CD8-positive, alpha-beta memory T cell (primary cell): ENCODE data around the gene JKAMP. TPM values are rescaled to one million over a fixed set of nuclear protein-coding genes. Genes with fewer than 3 reads are reported as not detected.
"Not testable (repeated sequence)": the region's sequence is repeated elsewhere in the genome, so short reads cannot be mapped to it uniquely, and the experiment has no call there.

Experiments
- CTCF ChIA-PET: fragments of 350-600 bp; sonication (Branson Sonifier 250); formaldehyde crosslinking; loops from one replicate; lab custom pipeline; 2021; ENCODE audit warnings: antibody characterized with exemption; lab: Charles Lee
- POLR2A ChIA-PET: fragments of 350-600 bp; sonication (Branson Sonifier 250); formaldehyde crosslinking; loops from one replicate; lab custom pipeline; 2021; ENCODE audit warnings: antibody characterized with exemption; lab: Charles Lee
- DNase-seq, 5 donors: peaks; one replicate each; pipeline versions ENCODE4 v3.0.0 to v3.0.0-alpha.2; 2020 to 2022; ENCODE audit warnings: mixed read lengths in 1 of 5
- H3K27ac ChIP-seq: one replicate; pipeline ENCODE4 v1.7.0; 2013; ENCODE audit warnings: low read depth, mild to moderate bottlenecking, low read length, moderate library complexity
- H3K27me3 ChIP-seq: 2 replicates; pipeline ENCODE4 v1.7.0; 2013; ENCODE audit warnings: low read length, mild to moderate bottlenecking; ENCODE audit not compliant: insufficient read depth, poor library complexity, severe bottlenecking
- H3K36me3 ChIP-seq: 2 replicates; pipeline ENCODE4 v1.7.0; 2013; ENCODE audit warnings: mild to moderate bottlenecking, low read length, moderate library complexity; ENCODE audit not compliant: insufficient read depth
- H3K4me1 ChIP-seq: 2 replicates; pipeline ENCODE4 v1.7.0; 2013; ENCODE audit warnings: mild to moderate bottlenecking, low read length, moderate library complexity; ENCODE audit not compliant: insufficient read depth
- H3K4me3 ChIP-seq: 2 replicates; pipeline ENCODE4 v1.7.0; 2013; ENCODE audit warnings: mild to moderate bottlenecking, low read length
- H3K9me3 ChIP-seq: 2 replicates; pipeline ENCODE4 v1.7.0; 2013; ENCODE audit warnings: mild to moderate bottlenecking, low read length
- H3K27ac Mint-ChIP-seq, 8 donors: one replicate each; pipeline ENCODE4 v1.8.0; 2020 to 2021; ENCODE audit warnings: mixed read lengths in 8 of 8, mild to moderate bottlenecking in 6 of 8, inconsistent platforms in 3 of 8, moderate library complexity in 3 of 8
- H3K27me3 Mint-ChIP-seq, 2 donors: one replicate each; pipeline ENCODE4 v1.8.0; 2020 to 2021; ENCODE audit warnings: mixed read lengths in 2 of 2, mild to moderate bottlenecking in 1 of 2, moderate library complexity in 1 of 2
- H3K36me3 Mint-ChIP-seq, 3 donors: one replicate each; pipeline ENCODE4 v1.8.0; 2020 to 2021; ENCODE audit warnings: mixed read lengths in 3 of 3, inconsistent platforms in 1 of 3, mild to moderate bottlenecking in 1 of 3
- H3K4me1 Mint-ChIP-seq, 3 donors: one replicate each; pipeline ENCODE4 v1.8.0; 2020 to 2021; ENCODE audit warnings: mixed read lengths in 3 of 3, inconsistent platforms in 1 of 3, mild to moderate bottlenecking in 1 of 3
- H3K4me3 Mint-ChIP-seq, 7 donors: one replicate each; pipeline ENCODE4 v1.8.0; 2020 to 2021; ENCODE audit warnings: mixed read lengths in 7 of 7, mild to moderate bottlenecking in 6 of 7, moderate library complexity in 4 of 7, inconsistent platforms in 2 of 7
- H3K9me3 Mint-ChIP-seq, 5 donors: one replicate each; pipeline ENCODE4 v1.8.0; 2020 to 2022; ENCODE audit warnings: mixed read lengths in 5 of 5, mild to moderate bottlenecking in 3 of 5, moderate library complexity in 2 of 5, inconsistent platforms in 1 of 5
- polyA plus RNA-seq: library from polyadenylated mRNA; unstranded; fragments of 300-500 nt; fragmentation: Illumina TruSeq; gene quantifications from one replicate; pipeline ENCODE4 v1.2.3, GENCODE V29; 2021
- total RNA-seq, 2 experiments: library from RNA; stranded (reverse); gene quantifications; one replicate each; pipeline ENCODE4 v1.2.3, GENCODE V29; 2021

The JKAMP gene, protein sequence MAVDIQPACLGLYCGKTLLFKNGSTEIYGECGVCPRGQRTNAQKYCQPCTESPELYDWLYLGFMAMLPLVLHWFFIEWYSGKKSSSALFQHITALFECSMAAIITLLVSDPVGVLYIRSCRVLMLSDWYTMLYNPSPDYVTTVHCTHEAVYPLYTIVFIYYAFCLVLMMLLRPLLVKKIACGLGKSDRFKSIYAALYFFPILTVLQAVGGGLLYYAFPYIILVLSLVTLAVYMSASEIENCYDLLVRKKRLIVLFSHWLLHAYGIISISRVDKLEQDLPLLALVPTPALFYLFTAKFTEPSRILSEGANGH
- 10 to 100 TPM; 22.3 to 30.4 TPM for total RNA-seq
- polyA plus RNA-seq, result 57.0 TPM

DNA sequence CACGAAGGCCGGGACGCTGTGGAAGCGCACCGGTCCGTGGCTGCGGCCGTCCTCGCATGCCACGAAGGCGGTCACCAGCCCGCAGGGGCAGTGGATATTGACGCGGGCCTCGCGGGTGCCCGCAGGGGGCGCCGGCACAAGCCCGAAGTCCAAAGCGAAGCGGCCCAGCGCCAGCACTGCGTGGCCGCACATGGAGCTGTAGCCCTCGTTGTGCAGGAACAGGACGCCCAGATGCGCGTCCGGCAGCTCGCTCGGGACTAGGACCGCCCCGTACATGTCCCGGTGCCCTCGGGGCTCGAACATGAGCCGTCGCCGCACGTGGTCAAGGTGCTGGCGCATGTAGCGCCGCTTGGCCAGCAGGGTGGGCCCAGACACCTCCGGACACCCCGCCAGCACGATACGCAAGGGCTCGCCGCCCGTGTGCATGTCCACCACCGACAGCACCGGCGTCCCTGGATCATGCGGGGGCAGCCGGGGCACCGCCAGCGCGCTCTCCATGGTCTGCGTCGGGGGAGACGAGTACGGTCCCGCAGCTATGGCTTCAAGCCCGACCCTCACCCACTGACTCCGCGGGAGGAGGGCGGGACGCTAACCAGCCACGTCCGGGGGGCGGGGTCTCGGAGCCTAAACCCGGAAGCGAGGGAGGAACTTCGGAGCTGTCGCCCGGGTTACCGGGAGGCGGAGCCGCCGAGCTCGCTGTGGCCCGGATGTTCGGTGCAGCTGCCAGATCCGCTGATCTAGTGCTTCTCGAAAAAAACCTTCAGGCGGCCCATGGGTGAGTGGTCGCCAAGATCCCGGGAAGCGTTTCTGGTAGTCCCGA, at the start of gene JKAMP, which contains the start of gene L3HYPDH:
Gene JKAMP, plus strand, starts transcription at position 699 of the 820 bp plus-strand sequence. Its CDS starts 73 bp downstream, at position 772.
Gene L3HYPDH, minus strand, starts transcription at position 590 of the 820 bp plus-strand sequence. Its CDS starts 92 bp downstream, at position 498.
- peaks cover 4% of the 10 kb centered on the region for H3K36me3 ChIP-seq
- DNase-seq, result peak; percentile 93 to 98 (median 97)
- ChIA-PET POLR2A (interaction anchor here (0.9 to 2.0 kb wide), 6 partner anchors 12 to 1240 kb away, joined by 3 to 24 read pairs (median 4); partner anchors contain the start of genes DAAM1, GPR135, PPM1A and PSMA3), CTCF (interaction anchor here (0.7 to 2.3 kb wide), 9 partner anchors 8 to 848 kb away, joined by 3 to 15 read pairs (median 4); partner anchors contain the start of genes CCDC175 and GPR135)
- H3K4me3 ChIP-seq, result peak within 1 kb of the TSS; percentile 87
- Mint-ChIP-seq H3K36me3 (peaks cover 0 to 25% (median 4%) of the 10 kb centered on the region in 3 donors), H3K4me3 (peak within 1 kb of the TSS; percentile 96 to 99 (median 98)), H3K9me3 (no peaks in the 10 kb centered on the region), H3K27ac (peak within 1 kb of the TSS; percentile 88 to 97 (median 95)), H3K27me3 (no peaks in the 10 kb centered on the region), H3K4me1 (peaks cover 70 to 84% (median 79%) of the 10 kb centered on the region in 3 donors)
- H3K9me3 ChIP-seq, result no peaks in the 10 kb centered on the region
- H3K27me3 ChIP-seq, result no peaks in the 10 kb centered on the region
- peaks cover 54% of the 10 kb centered on the region for H3K4me1 ChIP-seq
- H3K27ac ChIP-seq, result peak within 1 kb of the TSS; percentile 91

DNA sequence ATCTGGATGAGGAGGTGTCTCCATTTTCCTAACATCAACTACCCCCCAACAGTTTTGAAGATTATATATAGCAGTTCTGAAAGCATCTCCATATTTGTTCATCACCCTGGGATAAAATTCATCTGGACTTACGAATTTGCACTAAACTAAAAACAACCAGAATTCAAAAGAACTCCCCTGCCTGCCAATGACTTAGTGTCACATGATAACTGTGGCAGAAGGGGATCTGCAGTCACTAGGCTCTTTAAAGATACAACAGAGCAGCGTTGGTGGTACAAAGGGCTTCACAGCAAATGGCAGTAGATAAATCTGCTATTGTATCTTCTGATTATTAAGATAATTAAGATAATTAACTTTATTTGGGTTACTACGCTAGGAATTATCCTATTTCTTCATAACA, 49.2 kb upstream of the JKAMP start:
- DNase-seq, result no peak
- H3K4me3 ChIP-seq, result no peak overlapping the region
- Mint-ChIP-seq H3K4me1 (no peaks in the 10 kb centered on the region), H3K4me3 (no peak overlapping the region), H3K27ac (no peak overlapping the region), H3K9me3 (no peaks in the 10 kb centered on the region), H3K27me3 (peaks cover 0 to 3% of the 10 kb centered on the region in 2 donors), H3K36me3 (no peaks in the 10 kb centered on the region)
- CTCF ChIA-PET, result no interaction called here
- POLR2A ChIA-PET, result no interaction called here
- H3K36me3 ChIP-seq, result no peaks in the 10 kb centered on the region
- no peaks in the 10 kb centered on the region for H3K4me1 ChIP-seq
- H3K27me3 ChIP-seq, result no peaks in the 10 kb centered on the region
- no peaks in the 10 kb centered on the region for H3K9me3 ChIP-seq
- no peak overlapping the region for H3K27ac ChIP-seq

DNA sequence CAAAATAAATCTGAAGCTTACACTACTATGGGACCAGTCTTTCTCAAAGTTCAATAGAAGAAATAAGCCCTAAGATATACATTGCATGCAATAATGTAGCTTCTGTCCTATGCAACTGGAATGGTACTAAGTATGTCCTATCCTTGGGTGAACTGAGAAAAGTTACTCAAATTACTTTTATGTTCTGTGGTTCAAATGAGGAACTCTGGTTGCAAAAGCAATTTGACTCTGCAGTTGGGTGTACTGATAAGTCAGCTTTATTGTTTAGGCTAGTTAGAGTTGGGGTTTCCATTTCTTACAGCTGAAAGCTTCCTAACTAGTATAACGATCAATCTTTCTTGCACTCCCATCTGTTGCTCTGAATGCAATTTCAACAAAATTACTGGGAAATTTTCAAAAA, 48.3 kb upstream of the JKAMP start:
- Mint-ChIP-seq H3K9me3 (no peaks in the 10 kb centered on the region), H3K36me3 (no peaks in the 10 kb centered on the region), H3K27ac (no peak overlapping the region), H3K4me3 (no peak overlapping the region), H3K27me3 (no peaks in the 10 kb centered on the region), H3K4me1 (no peaks in the 10 kb centered on the region)
- ChIA-PET POLR2A (no interaction called here), CTCF (interaction anchor here (1.1 kb wide), 1 partner anchor 307 kb away, joined by 3 read pairs; no protein-coding TSS in a partner anchor)
- H3K9me3 ChIP-seq, result no peaks in the 10 kb centered on the region
- H3K27ac ChIP-seq, result no peak overlapping the region
- DNase-seq, result no peak
- no peak overlapping the region for H3K4me3 ChIP-seq
- no peaks in the 10 kb centered on the region for H3K36me3 ChIP-seq
- no peaks in the 10 kb centered on the region for H3K4me1 ChIP-seq
- H3K27me3 ChIP-seq, result no peaks in the 10 kb centered on the region

DNA sequence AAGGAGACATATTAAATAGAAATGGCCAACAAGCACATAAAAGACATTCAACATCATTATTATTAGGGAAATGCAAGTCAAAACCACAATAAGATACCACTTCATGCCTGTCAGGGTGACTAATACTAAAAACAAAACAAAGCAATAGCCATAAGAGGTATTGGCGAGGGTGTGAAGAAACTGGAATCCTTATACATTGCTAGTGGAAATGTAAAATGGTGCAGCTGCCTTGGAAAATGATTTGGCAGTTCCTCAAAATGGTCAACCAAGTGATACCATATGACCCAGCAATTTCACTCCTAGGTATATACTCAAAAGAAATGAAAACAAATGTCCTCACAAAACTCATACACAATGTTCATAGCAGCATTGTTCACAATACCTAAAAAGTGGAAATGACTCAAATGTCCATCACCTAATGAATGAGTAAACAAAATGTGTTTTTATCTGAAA, 46.1 kb upstream of the JKAMP start:
- H3K9me3 ChIP-seq, result no peaks in the 10 kb centered on the region

DNA sequence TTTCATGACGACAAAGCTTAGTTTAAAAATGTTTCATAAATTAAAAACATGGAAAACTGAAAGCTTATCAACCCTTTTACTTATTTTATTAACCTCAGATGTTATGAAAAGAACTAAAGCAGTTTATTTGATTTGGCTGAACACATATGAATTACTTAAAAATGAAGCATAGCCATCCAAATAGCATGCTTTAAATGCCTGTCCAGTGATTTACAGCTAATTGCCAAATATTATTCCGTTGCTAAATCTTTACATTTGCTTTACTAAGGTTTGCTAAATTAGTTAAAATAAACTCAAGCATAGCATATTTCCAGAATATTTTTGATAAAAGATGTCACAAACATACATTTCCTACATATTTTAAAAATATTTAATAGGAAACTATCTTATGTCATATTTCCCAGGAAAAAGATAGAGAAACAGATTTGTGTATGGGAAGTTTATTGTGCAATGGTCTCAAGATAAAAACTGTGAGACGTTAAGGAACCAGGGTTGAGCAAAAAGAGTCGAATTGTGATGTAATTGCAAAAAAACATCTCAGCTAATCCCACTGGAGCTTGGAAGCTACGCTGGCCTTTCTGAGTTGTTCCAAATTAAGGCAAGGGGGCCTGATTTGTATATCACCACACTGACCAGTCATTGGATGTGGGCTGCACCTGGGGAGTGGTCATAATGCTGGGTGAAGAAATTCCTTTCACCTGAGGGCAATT, 44.9 kb upstream of the JKAMP start:
- Mint-ChIP-seq H3K4me3 (no peak overlapping the region), H3K36me3 (peaks cover 0 to 2% (median 0%) of the 10 kb centered on the region in 3 donors), H3K27ac (no peak overlapping the region), H3K4me1 (no peaks in the 10 kb centered on the region), H3K27me3 (no peaks in the 10 kb centered on the region), H3K9me3 (no peaks in the 10 kb centered on the region)
- H3K4me3 ChIP-seq, result no peak overlapping the region
- no peaks in the 10 kb centered on the region for H3K27me3 ChIP-seq
- H3K4me1 ChIP-seq, result no peaks in the 10 kb centered on the region
- no peak for DNase-seq
- no peaks in the 10 kb centered on the region for H3K36me3 ChIP-seq
- no peaks in the 10 kb centered on the region for H3K9me3 ChIP-seq
- POLR2A ChIA-PET, result no interaction called here
- CTCF ChIA-PET, result interaction anchor here (0.9 to 1.5 kb wide), 2 partner anchors 11 to 310 kb away, joined by 3 to 4 read pairs; no protein-coding TSS in a partner anchor
- H3K27ac ChIP-seq, result no peak overlapping the region

More for the DNA sequence above, 46.1 kb upstream of the JKAMP start:
- H3K4me3 ChIP-seq, result no peak overlapping the region
- Mint-ChIP-seq H3K27ac (no peak overlapping the region), H3K4me1 (no peaks in the 10 kb centered on the region), H3K27me3 (no peaks in the 10 kb centered on the region), H3K4me3 (no peak overlapping the region), H3K36me3 (peaks cover 0 to under 1% (median 0%) of the 10 kb centered on the region in 3 donors), H3K9me3 (no peaks in the 10 kb centered on the region)
- no peaks in the 10 kb centered on the region for H3K27me3 ChIP-seq
- no peak overlapping the region for H3K27ac ChIP-seq
- no peak for DNase-seq
- ChIA-PET POLR2A (no interaction called here), CTCF (interaction anchor here (1.5 kb wide), 1 partner anchor 10 kb away, joined by 4 read pairs; no protein-coding TSS in a partner anchor)
- no peaks in the 10 kb centered on the region for H3K36me3 ChIP-seq
- H3K4me1 ChIP-seq, result no peaks in the 10 kb centered on the region

DNA sequence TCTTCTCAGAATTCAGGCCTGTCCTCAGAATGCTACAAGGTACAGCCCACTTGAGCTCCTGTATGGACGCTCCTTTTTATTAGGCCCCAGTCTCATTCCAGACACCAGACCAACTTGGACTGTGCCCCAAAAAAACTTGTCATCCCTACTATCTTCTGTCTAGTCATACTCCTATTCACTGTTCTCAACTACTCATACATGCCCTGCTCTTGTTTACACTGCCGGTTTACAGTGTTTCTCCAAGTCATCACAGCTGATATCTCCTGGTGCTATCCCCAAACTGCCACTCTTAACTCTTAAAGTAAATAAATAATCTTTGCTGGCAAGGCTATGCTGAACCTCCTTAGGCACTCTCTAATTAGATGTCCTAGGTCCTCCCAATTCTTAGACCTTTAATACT, 35.6 kb upstream of the JKAMP start:
- H3K9me3 Mint-ChIP-seq, H3K27ac Mint-ChIP-seq, H3K36me3 Mint-ChIP-seq, H3K36me3 ChIP-seq, H3K4me1 Mint-ChIP-seq, H3K4me3 Mint-ChIP-seq, H3K4me3 ChIP-seq, DNase-seq, H3K27me3 ChIP-seq, CTCF ChIA-PET, H3K27me3 Mint-ChIP-seq, H3K4me1 ChIP-seq, H3K27ac ChIP-seq, POLR2A ChIA-PET, H3K9me3 ChIP-seq: not testable (repeated sequence)

DNA sequence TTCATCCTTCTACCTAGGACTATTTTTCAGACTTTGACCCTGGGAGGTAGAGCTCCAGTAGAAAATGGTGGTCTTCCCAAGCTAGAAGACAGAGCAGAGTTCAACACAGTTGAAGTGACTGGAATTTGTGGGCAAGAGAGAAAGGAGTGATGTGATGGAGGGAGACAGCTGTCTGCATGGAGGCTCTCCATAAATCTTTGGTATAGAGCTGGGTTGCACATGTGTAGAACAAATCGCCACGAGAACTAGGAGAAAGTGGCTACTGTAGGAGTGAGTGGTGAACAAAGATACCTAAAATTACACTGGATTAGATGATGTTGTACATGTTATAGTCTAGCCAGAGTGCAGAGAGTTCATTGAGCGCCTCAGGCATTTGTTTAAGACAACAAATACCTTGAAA, 33.6 kb upstream of the JKAMP start:
- DNase-seq, result no peak
- H3K36me3 Mint-ChIP-seq, result peaks cover 4 to 14% (median 5%) of the 10 kb centered on the region in 3 donors
- H3K9me3 ChIP-seq, result no peaks in the 10 kb centered on the region
- no peak overlapping the region for H3K4me3 Mint-ChIP-seq
- ChIA-PET POLR2A (no interaction called here), CTCF (interaction anchor here (1.2 kb wide), 1 partner anchor 10 kb away, joined by 3 read pairs; no protein-coding TSS in a partner anchor)
- no peaks in the 10 kb centered on the region for H3K36me3 ChIP-seq
- H3K27me3 ChIP-seq, result no peaks in the 10 kb centered on the region
- no peaks in the 10 kb centered on the region for H3K27me3 Mint-ChIP-seq
- no peak overlapping the region for H3K27ac Mint-ChIP-seq
- no peak overlapping the region for H3K4me3 ChIP-seq
- no peaks in the 10 kb centered on the region for H3K9me3 Mint-ChIP-seq
- H3K27ac ChIP-seq, result no peak overlapping the region
- H3K4me1 Mint-ChIP-seq, result no peaks in the 10 kb centered on the region
- H3K4me1 ChIP-seq, result no peaks in the 10 kb centered on the region
